Loucy (cell line): Measurements from ENCODE around the gene GNS.

ENCODE experiments used
- H2AFZ ChIP-seq: fragments of 200-600 bp; sonication (generic); 2 replicates; pipeline ENCODE4 v1.6.0; 2016; ENCODE audit warnings: antibody characterized with exemption, mild to moderate bottlenecking, low read length, moderate library complexity
- H3F3A ChIP-seq: fragments of 200-600 bp; 2 replicates; pipeline ENCODE4 v1.6.0; 2016; ENCODE audit warnings: antibody characterized with exemption, low read depth, mild to moderate bottlenecking
- H3K27me3 ChIP-seq: fragments of 200-600 bp; sonication (generic); 2 replicates; pipeline ENCODE4 v1.6.1; 2014; ENCODE audit warnings: low read length, mild to moderate bottlenecking; ENCODE audit not compliant: insufficient read depth, poor library complexity, severe bottlenecking
- H3K36me3 ChIP-seq: fragments of 200-600 bp; sonication (generic); 2 replicates; pipeline ENCODE4 v1.6.1; 2016; ENCODE audit warnings: low read length; ENCODE audit not compliant: insufficient read depth
- H3K4me1 ChIP-seq: fragments of 200-600 bp; sonication (generic); 2 replicates; pipeline ENCODE4 v1.5.1; 2014; ENCODE audit warnings: low read length, mild to moderate bottlenecking; ENCODE audit not compliant: insufficient read depth, poor library complexity, severe bottlenecking
- H3K4me2 ChIP-seq: fragments of 200-600 bp; sonication (generic); 2 replicates; pipeline ENCODE4 v1.6.0; 2014; ENCODE audit warnings: antibody characterized with exemption, low read length, low read depth, mild to moderate bottlenecking; ENCODE audit not compliant: poor library complexity, severe bottlenecking
- H3K4me3 ChIP-seq: fragments of 200-600 bp; sonication (generic); 2 replicates; pipeline ENCODE4 v1.5.1; 2014; ENCODE audit warnings: low read length, mild to moderate bottlenecking, mixed read lengths; ENCODE audit not compliant: poor library complexity, severe bottlenecking
- H3K79me2 ChIP-seq: fragments of 200-600 bp; sonication (generic); 2 replicates; pipeline ENCODE4 v1.6.1; 2014; ENCODE audit warnings: low read length; ENCODE audit not compliant: insufficient read depth
- H3K9ac ChIP-seq: fragments of 200-600 bp; sonication (generic); 2 replicates; pipeline ENCODE4 v1.6.0; 2014; ENCODE audit warnings: mild to moderate bottlenecking, low read depth, low read length, moderate library complexity; ENCODE audit not compliant: poor library complexity, severe bottlenecking
- H3K9me2 ChIP-seq: fragments of 200-600 bp; sonication (generic); replicated peaks from 2 replicates; pipeline ENCODE4 v1.6.1; 2016; ENCODE audit warnings: low read depth, low read length, mixed read lengths
- H3K9me3 ChIP-seq: fragments of 200-600 bp; sonication (generic); 2 replicates; pipeline ENCODE4 v1.6.1; 2014; ENCODE audit warnings: mild to moderate bottlenecking, antibody characterized with exemption, low read length, low read depth; ENCODE audit not compliant: insufficient read depth
- H4K20me1 ChIP-seq: fragments of 200-600 bp; sonication (generic); 2 replicates; pipeline ENCODE4 v1.6.0; 2014; ENCODE audit warnings: antibody characterized with exemption, low read length, mild to moderate bottlenecking; ENCODE audit not compliant: insufficient read depth, poor library complexity, severe bottlenecking
- CTCF ChIP-seq: fragments of 200-600 bp; sonication (generic); conservative IDR thresholded peaks from 2 replicates; pipeline ENCODE4 v1.5.1; 2014; ENCODE audit warnings: mild to moderate bottlenecking, antibody characterized with exemption, low read length
- EZH2phosphoT487 ChIP-seq: fragments of 200-600 bp; IDR thresholded peaks from 2 replicates; pipeline ENCODE4 v1.6.1; 2018; ENCODE audit warnings: antibody characterized with exemption, mild to moderate bottlenecking, moderate library complexity, borderline replicate concordance

Gene GNS

GRCh38 chr12:64745259-64745807 is 13.9 kb downstream of the GNS start:
- peaks cover 43% of the 10 kb centered on the region; the same call in 1 of the 2 replicates for H3K36me3 ChIP-seq

DNA sequence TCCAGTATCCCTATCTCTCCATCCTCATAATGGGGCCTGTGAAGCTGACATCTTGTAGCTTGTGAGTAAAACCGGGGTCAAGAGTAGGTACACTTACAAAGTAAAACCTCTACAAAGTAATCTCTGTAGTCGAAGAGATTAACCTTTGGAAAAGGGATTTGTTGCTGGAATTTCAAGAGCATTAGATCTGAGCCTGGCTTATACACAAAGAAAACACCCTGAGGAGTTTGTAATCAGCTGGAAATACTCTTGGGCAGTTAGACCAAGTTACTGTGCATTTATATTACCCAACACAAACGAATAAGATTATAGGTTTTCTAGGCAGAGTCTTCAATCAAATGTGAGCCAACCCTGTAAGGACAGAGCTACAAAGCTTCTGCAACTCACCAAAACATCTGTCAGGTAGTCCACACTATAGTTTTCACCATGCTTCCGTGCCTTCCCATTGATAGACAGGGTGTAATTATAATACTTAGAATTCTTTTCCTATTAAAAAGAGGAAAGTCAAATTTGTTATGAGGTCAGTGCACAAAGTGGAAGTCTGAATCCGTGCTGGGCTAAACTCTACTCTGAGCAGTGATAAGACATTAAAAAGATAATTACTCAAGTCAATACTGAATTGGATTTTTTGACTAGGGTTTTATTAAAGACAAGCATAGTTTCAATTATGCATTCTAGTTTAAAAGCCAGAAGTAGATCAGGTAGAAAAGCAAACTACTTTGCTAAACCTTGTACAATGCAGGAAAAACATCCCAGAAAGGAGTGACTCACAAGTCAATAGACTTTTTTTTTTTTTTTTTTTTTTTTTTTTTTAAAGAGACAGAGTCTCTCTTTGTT is 14.6 kb downstream of the GNS start:
- TF ChIP-seq CTCF (no peak), EZH2phosphoT487 (no peak)
- H3K79me2 ChIP-seq: peaks cover 4% of the 10 kb centered on the region; the same call in 1 of the 2 replicates
- no peak overlapping the region for H3K4me3 ChIP-seq
- H2AFZ ChIP-seq: no peak overlapping the region
- no peaks in the 10 kb centered on the region for H4K20me1 ChIP-seq
- H3K9me2 ChIP-seq: no peaks in the 10 kb centered on the region
- peaks cover 46% of the 10 kb centered on the region for H3K36me3 ChIP-seq
- no peak overlapping the region for H3K9ac ChIP-seq
- no peaks in the 10 kb centered on the region for H3K9me3 ChIP-seq
- H3K27me3 ChIP-seq: no peaks in the 10 kb centered on the region
- H3K4me1 ChIP-seq: peaks cover 15% of the 10 kb centered on the region
- no peaks in the 10 kb centered on the region for H3F3A ChIP-seq
- no peak overlapping the region for H3K4me2 ChIP-seq

More at GRCh38 chr12:64745259-64745807, 13.9 kb downstream of the GNS start:
- H3K4me1 ChIP-seq: peaks cover 15% of the 10 kb centered on the region
- no peak overlapping the region for H3K4me3 ChIP-seq
- no peaks in the 10 kb centered on the region for H4K20me1 ChIP-seq
- H3K4me2 ChIP-seq: no peak overlapping the region
- H3K79me2 ChIP-seq: peaks cover 4% of the 10 kb centered on the region; the same call in 1 of the 2 replicates
- H3K9ac ChIP-seq: no peak overlapping the region
- H3K27me3 ChIP-seq: no peaks in the 10 kb centered on the region
- H3K9me2 ChIP-seq: no peaks in the 10 kb centered on the region
- no peaks in the 10 kb centered on the region for H3K9me3 ChIP-seq
- H3F3A ChIP-seq: no peaks in the 10 kb centered on the region
- TF ChIP-seq CTCF (no peak), EZH2phosphoT487 (no peak)
- no peak overlapping the region for H2AFZ ChIP-seq

GRCh38 chr12:64743206-64743605 is 16.0 kb downstream of the GNS start:
- H3K4me2 ChIP-seq: no peak overlapping the region
- H4K20me1 ChIP-seq: no peaks in the 10 kb centered on the region
- no peaks in the 10 kb centered on the region for H3K9me3 ChIP-seq
- H2AFZ ChIP-seq: no peak overlapping the region
- no peaks in the 10 kb centered on the region for H3K9me2 ChIP-seq
- H3K4me1 ChIP-seq: peaks cover 15% of the 10 kb centered on the region
- no peaks in the 10 kb centered on the region for H3F3A ChIP-seq
- no peaks in the 10 kb centered on the region for H3K27me3 ChIP-seq
- H3K9ac ChIP-seq: no peak overlapping the region
- no peak overlapping the region for H3K4me3 ChIP-seq
- TF ChIP-seq CTCF (no peak), EZH2phosphoT487 (no peak)
- peaks cover 4% of the 10 kb centered on the region; the same call in 1 of the 2 replicates for H3K79me2 ChIP-seq
- H3K36me3 ChIP-seq: peaks cover 60% of the 10 kb centered on the region
